Mammary epithelial cell (primary cell): ENCODE measurements around the gene NR2C2AP.

Experiments used
- EZH2 ChIP-seq: IDR thresholded peaks from 2 replicates; pipeline ENCODE4 v1.6.1; 2012; ENCODE audit warnings: low read length, inconsistent platforms, borderline replicate concordance
- TF ChIP-seq, protein P1 (sequence below), 2 donors: IDR thresholded peaks in 1 of 2; conservative IDR thresholded peaks in 1 of 2; 2 replicates each; pipeline ENCODE4 v1.5.1; 2011 to 2012; ENCODE audit warnings: inconsistent platforms in 2 of 2, low read length in 2 of 2, mild to moderate bottlenecking in 2 of 2, control low read depth in 1 of 2, low read depth in 1 of 2; ENCODE audit not compliant: insufficient read depth in 1 of 2; ENCODE audit errors: extremely low read depth in 1 of 2

DNA sequence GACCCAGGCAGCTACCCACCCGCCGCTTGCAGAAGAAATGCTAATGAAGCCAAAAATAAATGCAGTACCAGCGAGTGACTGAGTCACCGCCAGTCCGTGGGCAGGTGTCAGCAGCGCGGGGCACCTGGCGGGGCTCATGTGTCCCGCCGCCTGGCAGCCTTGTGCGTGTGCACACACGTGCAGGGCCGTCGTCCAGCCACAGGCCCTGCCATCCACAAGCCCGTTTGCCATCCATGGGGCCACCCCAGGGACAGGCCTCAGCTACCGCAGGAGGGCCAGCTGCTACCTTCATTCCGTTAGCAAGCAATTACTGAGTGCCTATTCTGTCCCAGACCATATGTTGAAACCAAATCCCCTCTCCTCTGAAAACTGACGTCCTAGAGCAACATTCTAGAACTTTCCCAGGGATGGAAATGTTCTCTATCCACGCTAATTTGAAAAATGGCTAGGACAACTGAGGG, 29.1 kb upstream of the NR2C2AP start:
- TF ChIP-seq EZH2 = no peak
- TF ChIP-seq, protein P1, sequence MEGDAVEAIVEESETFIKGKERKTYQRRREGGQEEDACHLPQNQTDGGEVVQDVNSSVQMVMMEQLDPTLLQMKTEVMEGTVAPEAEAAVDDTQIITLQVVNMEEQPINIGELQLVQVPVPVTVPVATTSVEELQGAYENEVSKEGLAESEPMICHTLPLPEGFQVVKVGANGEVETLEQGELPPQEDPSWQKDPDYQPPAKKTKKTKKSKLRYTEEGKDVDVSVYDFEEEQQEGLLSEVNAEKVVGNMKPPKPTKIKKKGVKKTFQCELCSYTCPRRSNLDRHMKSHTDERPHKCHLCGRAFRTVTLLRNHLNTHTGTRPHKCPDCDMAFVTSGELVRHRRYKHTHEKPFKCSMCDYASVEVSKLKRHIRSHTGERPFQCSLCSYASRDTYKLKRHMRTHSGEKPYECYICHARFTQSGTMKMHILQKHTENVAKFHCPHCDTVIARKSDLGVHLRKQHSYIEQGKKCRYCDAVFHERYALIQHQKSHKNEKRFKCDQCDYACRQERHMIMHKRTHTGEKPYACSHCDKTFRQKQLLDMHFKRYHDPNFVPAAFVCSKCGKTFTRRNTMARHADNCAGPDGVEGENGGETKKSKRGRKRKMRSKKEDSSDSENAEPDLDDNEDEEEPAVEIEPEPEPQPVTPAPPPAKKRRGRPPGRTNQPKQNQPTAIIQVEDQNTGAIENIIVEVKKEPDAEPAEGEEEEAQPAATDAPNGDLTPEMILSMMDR (conservative IDR thresholded peaks at IDR 0.05 in 1 of 2, IDR thresholded peaks at IDR 0.05 in 1 of 2; ENCODE audit: extremely low read depth in 1 of 2, insufficient read depth in 1 of 2, low read depth in 1 of 2, low read length in 2 of 2) = no peak
